HG02884 (cell line): Measurements from ENCODE around the gene KCNB1.

Experiments
- ATAC-seq: cut with Tn5 transposase; IDR thresholded peaks from one replicate; pipeline ENCODE4 v1.9.1; 2021; ENCODE audit warnings: mild to moderate bottlenecking, moderate library complexity; ENCODE audit not compliant: unreplicated experiment

Gene KCNB1

GRCh38 chr20:49392745-49393144 lies 89.7 kb downstream of the KCNB1 start:
- no peak for ATAC-seq

- ATAC-seq: no peak
Observed at GRCh38 chr20:49391404-49392245, 90.8 kb downstream of the KCNB1 start.

DNA sequence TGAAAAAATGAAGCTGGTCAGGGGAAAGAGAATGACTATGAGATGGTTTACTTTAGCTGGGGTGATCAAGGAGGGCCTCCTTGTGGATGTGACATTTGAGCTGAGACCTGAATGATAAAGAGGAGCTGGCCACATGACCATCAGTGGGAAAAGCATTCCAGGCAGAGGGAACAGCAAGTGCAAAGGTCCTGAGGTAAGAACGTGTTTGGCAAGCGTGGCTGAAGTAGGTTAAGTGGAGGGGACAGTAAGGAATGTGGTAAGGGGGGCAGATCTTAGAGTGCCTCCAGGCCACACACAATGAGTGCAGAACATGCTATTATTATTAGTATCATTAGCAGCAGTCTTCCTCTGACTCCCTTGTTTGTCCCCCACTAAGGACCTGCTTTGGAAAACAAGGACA lies 92.6 kb downstream of the KCNB1 start:
- no peak for ATAC-seq

- no peak for ATAC-seq
Observed at GRCh38 chr20:49388744-49389143, 93.7 kb downstream of the KCNB1 start.

GRCh38 chr20:49387581-49387939 lies 94.9 kb downstream of the KCNB1 start:
- no peak for ATAC-seq

- ATAC-seq: no peak
Observed at GRCh38 chr20:49386848-49387580, 95.5 kb downstream of the KCNB1 start.

GRCh38 chr20:49385465-49385864 lies 97.0 kb downstream of the KCNB1 start:
- no peak for ATAC-seq

- no peak for ATAC-seq
Observed at GRCh38 chr20:49384437-49385434, 97.7 kb downstream of the KCNB1 start.

DNA sequence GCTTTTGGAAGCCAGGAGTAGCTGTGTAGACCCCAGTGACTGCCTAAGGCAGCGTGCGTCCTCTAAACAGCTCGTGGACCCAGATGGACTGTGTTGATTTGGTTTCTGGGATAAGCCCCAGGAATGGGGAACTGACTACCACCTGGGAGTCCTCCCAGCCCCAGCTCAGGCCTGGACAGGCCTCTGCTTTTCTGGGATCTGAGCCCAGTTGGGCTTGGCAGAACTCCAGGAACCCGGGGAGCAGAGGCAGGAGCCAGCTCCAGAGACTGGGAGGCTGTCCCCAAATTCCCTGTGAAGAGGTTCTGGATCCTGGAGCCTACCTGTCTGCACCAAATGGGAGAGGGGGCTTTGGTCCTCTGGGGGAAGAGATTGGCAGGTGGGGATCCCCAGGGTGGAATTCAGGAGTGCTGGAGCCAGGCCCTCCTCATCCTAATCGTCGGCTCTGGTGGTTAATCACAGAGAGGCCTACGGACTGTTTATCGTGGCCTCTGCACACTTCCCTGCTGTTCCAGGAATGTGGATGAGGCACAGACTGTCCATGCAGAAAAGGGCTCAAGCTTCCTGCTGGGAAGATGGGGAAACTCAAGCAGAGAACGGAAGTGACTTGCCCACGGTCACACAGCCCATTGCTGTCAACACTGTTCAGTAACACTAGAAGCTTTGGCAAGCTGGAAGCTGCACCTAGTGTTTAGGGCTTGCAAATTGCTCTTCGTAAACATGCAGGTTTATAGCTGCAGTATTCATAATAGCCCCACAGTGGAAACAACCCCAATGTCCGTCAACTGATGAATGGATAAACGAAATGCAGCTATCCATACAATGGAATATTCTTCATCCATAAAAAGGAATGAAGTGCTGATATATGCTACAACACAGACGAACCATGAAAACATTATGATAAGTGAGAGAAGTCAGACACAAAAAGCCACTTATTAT lies 100.6 kb downstream of the KCNB1 start:
- ATAC-seq: no peak

DNA sequence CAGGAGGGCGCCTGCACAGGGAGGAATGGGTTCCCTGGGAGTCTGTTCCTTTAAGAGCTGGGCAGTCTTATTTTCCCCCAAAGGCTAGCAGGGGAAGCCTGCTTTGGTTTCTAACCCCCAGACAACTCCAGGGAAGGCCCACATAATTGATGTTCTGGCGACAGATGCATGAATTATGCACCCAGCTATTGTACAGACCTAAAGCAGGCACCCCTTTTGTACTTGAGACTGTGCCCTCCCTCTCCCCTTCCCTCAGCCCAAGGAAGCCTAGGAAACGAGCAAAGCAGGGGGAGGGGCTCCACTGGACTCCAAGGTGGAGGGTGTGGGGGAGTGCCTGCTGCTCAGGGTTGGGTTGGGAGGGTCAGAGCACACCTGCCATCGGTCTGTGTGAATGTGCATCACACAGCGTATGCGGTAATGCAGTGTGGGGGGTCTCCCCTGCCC lies 102.1 kb downstream of the KCNB1 start:
- no peak for ATAC-seq

GRCh38 chr20:49379338-49379737 lies 103.1 kb downstream of the KCNB1 start:
- ATAC-seq: no peak

GRCh38 chr20:49377326-49377725 lies 105.1 kb downstream of the KCNB1 start:
- no peak for ATAC-seq

DNA sequence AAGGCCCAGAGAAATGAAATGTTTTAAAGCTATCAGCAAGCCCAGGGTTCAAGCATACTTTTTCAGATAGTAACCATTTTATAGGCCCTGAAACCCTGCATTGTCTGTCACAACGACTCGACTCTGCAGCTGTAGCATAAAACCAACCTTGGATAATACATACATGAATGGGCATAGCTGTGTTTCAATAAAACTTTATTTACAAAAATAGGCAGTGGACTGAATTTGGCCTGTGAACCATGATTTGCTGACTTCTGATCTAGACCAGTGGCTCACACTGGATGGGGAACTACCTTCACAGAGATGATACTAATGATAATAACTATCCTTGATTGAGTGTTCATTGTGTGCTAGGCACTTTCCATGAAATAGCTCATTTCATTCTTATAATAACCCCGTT lies 107.3 kb downstream of the KCNB1 start:
- no peak for ATAC-seq

DNA sequence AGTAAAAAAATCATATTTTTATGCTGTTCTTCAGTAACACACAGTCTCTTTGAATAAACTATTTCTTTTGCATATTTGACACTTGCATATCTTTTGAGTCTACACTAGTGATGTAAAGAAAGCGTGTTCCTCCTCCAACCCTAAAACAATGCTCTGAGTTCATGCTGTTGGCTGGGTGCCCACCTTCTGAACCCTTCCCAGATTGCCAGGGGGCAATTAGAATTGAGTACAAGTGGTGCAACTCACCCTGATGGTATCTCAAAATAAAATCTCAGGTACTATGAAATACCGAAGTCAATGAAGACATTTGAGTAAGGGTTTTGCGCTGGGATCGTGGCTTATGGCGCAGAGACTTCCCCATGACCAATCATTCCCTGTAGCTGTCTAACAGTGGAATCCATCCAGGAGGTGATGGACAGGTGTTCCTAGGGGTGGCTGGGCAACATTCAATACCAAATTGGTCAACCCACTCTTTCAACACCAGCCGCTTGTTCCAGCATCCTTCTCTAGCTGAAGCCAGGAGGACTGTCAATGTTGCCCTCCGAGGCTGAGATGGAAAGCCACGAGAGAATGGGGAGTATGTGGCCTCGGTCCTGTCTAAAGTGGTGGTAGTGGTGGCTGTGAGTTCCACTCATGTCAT lies 110.3 kb downstream of the KCNB1 start:
- ATAC-seq: no peak

DNA sequence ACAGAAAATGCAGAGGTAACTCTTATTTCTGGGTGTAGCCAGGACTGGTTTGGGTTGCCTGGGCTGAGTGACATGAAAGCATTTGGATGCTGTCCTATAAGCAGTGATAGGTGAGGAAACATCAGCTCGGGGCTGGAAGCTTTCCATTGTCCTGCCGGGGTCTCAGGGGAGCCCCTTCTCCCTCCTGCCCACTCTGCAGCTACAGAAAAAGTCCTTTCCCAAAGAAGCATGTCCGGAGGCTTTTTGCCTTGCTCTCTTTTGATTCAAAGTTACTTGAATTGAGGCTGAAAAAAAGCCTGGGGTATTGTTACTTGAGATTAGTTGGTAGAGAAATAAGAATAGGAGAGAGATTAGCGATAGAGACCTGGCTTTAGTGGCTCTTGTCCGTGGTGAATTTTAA lies 113.9 kb downstream of the KCNB1 start:
- ATAC-seq: no peak

- ATAC-seq: no peak
Observed at GRCh38 chr20:49367113-49367512, 115.4 kb downstream of the KCNB1 start.

- ATAC-seq: no peak
Observed at GRCh38 chr20:49366687-49367086, 115.8 kb downstream of the KCNB1 start.

- ATAC-seq: no peak
Observed at GRCh38 chr20:49361862-49362660, 120.4 kb downstream of the KCNB1 start.
